ENCODE results near the gene TSEN2. TPM values are rescaled to one million over a fixed set of nuclear protein-coding genes. Genes with fewer than 3 reads are reported as not detected.

The TSEN2 gene
- total RNA-seq, 3 donors from 2014 or later, result 30.6 to 38.8 (median 35.9) TPM

- Mint-ChIP-seq H3K9me3 (no peaks in the 10 kb centered on the region), H3K4me3 (peak overlapping the region; percentile 90), H3K27me3 (ENCODE audit: low read depth) (peaks cover 28% of the 10 kb centered on the region), H3K4me1 (ENCODE audit: low read depth) (peaks cover 51% of the 10 kb centered on the region), H3K36me3 (ENCODE audit: insufficient read depth) (no peaks in the 10 kb centered on the region)
- ATAC-seq (no peak), DNase-seq (no peak)
Observed at GRCh38 chr3:12556314-12556689, 72.0 kb downstream of the TSEN2 start.

DNA sequence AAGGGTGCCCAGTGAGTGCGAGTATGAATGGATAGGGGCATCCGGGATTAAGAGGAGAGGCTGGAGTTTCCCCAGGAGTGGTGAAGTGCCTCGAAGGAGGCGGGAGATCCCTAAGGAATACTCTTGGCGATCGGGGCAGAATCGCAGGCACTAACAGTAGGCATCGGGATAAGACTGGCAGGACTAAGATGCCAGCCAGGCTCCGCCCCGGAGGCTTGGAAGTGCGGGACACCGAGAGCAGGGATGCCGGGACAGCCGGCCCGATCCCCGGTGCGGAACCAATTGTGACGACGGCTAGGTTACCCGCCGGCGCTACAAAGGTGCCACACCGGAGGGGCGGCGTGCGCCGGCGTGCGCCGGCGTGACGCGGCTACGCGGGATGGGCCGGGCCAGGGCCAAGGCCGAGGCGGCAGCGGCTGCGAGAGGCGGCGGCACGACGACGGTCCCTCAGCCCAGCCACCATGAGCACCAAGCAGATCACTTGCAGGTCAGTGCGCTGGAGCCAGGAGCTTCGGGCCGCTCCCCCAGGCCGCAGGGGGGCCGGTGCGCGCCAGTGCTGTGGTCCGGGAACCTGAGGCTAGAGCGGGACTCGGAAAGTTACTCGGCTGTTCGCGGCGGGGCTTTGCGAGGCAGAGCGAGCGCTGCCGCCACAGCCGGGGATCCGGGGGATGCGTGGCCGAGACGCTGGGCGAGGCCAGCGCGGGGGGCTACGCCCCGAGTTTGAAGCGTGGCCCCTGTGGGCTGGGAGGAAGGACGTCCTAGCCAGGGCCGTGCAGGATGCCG lies 72.6 kb downstream of the TSEN2 start, which contains the start of gene MKRN2:
TSS of gene MKRN2 (plus strand) at position 398 of the 783 bp plus-strand sequence. CDS start at position 462, 64 bp downstream.
- H3K4me3 Mint-ChIP-seq, result peak within 1 kb of the TSS; percentile 90
- H3K36me3 Mint-ChIP-seq (ENCODE audit: insufficient read depth), result no peaks in the 10 kb centered on the region
- H3K4me1 Mint-ChIP-seq (ENCODE audit: low read depth), result peaks cover 57% of the 10 kb centered on the region
- peaks cover 28% of the 10 kb centered on the region for H3K27me3 Mint-ChIP-seq (ENCODE audit: low read depth)
- ATAC-seq (peak; percentile 97 to 98), DNase-seq (peak; percentile 80)
- H3K9me3 Mint-ChIP-seq, result no peaks in the 10 kb centered on the region

DNA sequence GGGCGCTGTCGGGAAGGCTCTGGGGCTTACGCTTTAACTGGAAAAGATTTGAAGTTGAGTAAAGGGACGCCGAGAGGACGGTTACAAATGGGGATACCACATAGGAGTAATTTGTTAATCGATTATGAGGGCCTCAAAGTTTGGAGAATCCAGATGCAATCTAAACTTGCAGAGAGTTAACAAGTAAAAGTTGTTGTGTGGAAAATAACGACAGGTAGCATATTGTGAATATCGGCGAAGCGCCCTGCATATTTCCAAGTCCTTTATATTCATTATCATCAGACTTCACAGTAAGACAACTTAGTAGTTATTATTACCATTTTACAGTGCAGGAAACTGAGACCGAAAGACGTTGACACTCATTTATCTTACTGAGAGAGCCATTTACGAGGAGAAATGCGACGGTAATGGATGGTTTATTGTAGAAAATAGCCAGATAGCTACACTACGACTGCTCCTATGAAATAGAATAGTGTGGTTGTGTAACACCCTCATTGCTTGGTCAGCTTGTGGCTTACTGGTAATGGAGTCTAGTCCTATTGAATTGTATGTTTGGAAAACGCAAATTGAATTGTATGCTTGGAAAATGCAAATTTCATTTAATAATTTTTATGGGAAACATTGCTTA lies 73.3 kb downstream of the TSEN2 start:
- H3K27me3 Mint-ChIP-seq (ENCODE audit: low read depth), result peaks cover 28% of the 10 kb centered on the region
- DNase-seq (no peak), ATAC-seq (no peak)
- peak overlapping the region; percentile 90 for H3K4me3 Mint-ChIP-seq
- H3K36me3 Mint-ChIP-seq (ENCODE audit: insufficient read depth), result no peaks in the 10 kb centered on the region
- H3K9me3 Mint-ChIP-seq, result no peaks in the 10 kb centered on the region
- H3K4me1 Mint-ChIP-seq (ENCODE audit: low read depth), result peaks cover 60% of the 10 kb centered on the region

DNA sequence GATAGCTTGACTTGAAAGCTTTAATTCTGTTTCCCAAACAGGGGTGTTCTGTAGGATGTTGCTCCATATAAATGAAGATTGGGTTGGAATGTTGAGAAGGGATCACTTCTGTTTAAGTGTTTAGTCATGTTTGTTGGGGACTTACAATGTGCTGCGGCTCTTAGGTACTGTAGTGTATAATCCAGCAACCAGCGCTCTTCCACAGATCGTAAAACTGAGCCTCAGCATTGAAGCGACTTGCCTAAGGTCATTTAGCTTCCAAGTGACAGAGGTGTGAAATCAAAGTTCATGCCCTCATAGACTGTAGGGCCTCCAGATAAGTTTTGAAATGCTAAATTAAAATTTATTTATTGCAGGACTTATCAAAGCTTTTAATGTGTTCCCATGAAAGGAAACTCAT lies 74.4 kb downstream of the TSEN2 start:
- peak overlapping the region; percentile 90 for H3K4me3 Mint-ChIP-seq
- no peaks in the 10 kb centered on the region for H3K36me3 Mint-ChIP-seq (ENCODE audit: insufficient read depth)
- H3K4me1 Mint-ChIP-seq (ENCODE audit: low read depth), result peaks cover 59% of the 10 kb centered on the region
- no peaks in the 10 kb centered on the region for H3K9me3 Mint-ChIP-seq
- peaks cover 19% of the 10 kb centered on the region for H3K27me3 Mint-ChIP-seq (ENCODE audit: low read depth)
- DNase-seq (no peak), ATAC-seq (no peak)

GRCh38 chr3:12559520-12559919 lies 75.2 kb downstream of the TSEN2 start:
- H3K4me1 Mint-ChIP-seq (ENCODE audit: low read depth), result peaks cover 55% of the 10 kb centered on the region
- H3K4me3 Mint-ChIP-seq, result no peak overlapping the region
- DNase-seq (no peak), ATAC-seq (no peak)
- H3K36me3 Mint-ChIP-seq (ENCODE audit: insufficient read depth), result peaks cover 3% of the 10 kb centered on the region
- peaks cover 1% of the 10 kb centered on the region for H3K9me3 Mint-ChIP-seq
- peaks cover 12% of the 10 kb centered on the region for H3K27me3 Mint-ChIP-seq (ENCODE audit: low read depth)

GRCh38 chr3:12560505-12561190 lies 76.4 kb downstream of the TSEN2 start:
- Mint-ChIP-seq H3K4me3 (peak overlapping the region; percentile 25), H3K9me3 (peaks cover 6% of the 10 kb centered on the region), H3K27me3 (ENCODE audit: low read depth) (peaks cover 4% of the 10 kb centered on the region), H3K36me3 (ENCODE audit: insufficient read depth) (peaks cover 11% of the 10 kb centered on the region), H3K4me1 (ENCODE audit: low read depth) (peaks cover 60% of the 10 kb centered on the region)
- DNase-seq (no peak), ATAC-seq (peak in 1 of 2 donors; percentile 16)

GRCh38 chr3:12561397-12561796 lies 77.1 kb downstream of the TSEN2 start:
- no peak for DNase-seq
- Mint-ChIP-seq H3K4me3 (no peak overlapping the region), H3K9me3 (peaks cover 11% of the 10 kb centered on the region), H3K4me1 (ENCODE audit: low read depth) (peaks cover 59% of the 10 kb centered on the region), H3K36me3 (ENCODE audit: insufficient read depth) (peaks cover 16% of the 10 kb centered on the region), H3K27me3 (ENCODE audit: low read depth) (no peaks in the 10 kb centered on the region)
- no peak for ATAC-seq

GRCh38 chr3:12562451-12562850 lies 78.2 kb downstream of the TSEN2 start:
- peaks cover 21% of the 10 kb centered on the region for H3K36me3 Mint-ChIP-seq (ENCODE audit: insufficient read depth)
- H3K4me3 Mint-ChIP-seq, result no peak overlapping the region
- no peaks in the 10 kb centered on the region for H3K27me3 Mint-ChIP-seq (ENCODE audit: low read depth)
- H3K4me1 Mint-ChIP-seq (ENCODE audit: low read depth), result peaks cover 61% of the 10 kb centered on the region
- DNase-seq, result no peak
- ATAC-seq, result no peak
- peaks cover 14% of the 10 kb centered on the region for H3K9me3 Mint-ChIP-seq

- ATAC-seq (no peak), DNase-seq (no peak)
- Mint-ChIP-seq H3K27me3 (ENCODE audit: low read depth) (no peaks in the 10 kb centered on the region), H3K9me3 (peaks cover 14% of the 10 kb centered on the region), H3K4me1 (ENCODE audit: low read depth) (peaks cover 23% of the 10 kb centered on the region), H3K36me3 (ENCODE audit: insufficient read depth) (peaks cover 41% of the 10 kb centered on the region), H3K4me3 (no peak overlapping the region)
Observed at GRCh38 chr3:12566976-12567375, 82.7 kb downstream of the TSEN2 start.

- H3K4me1 Mint-ChIP-seq (ENCODE audit: low read depth), result peaks cover 20% of the 10 kb centered on the region
- H3K4me3 Mint-ChIP-seq, result no peak overlapping the region
- DNase-seq (no peak), ATAC-seq (no peak)
- peaks cover 14% of the 10 kb centered on the region for H3K9me3 Mint-ChIP-seq
- no peaks in the 10 kb centered on the region for H3K27me3 Mint-ChIP-seq (ENCODE audit: low read depth)
- H3K36me3 Mint-ChIP-seq (ENCODE audit: insufficient read depth), result peaks cover 51% of the 10 kb centered on the region
Observed at GRCh38 chr3:12568747-12569146, 84.5 kb downstream of the TSEN2 start.

- DNase-seq (no peak), ATAC-seq (no peak)
- Mint-ChIP-seq H3K4me1 (ENCODE audit: low read depth) (peaks cover 15% of the 10 kb centered on the region), H3K9me3 (peaks cover 10% of the 10 kb centered on the region), H3K4me3 (no peak overlapping the region), H3K36me3 (ENCODE audit: insufficient read depth) (peaks cover 55% of the 10 kb centered on the region), H3K27me3 (ENCODE audit: low read depth) (no peaks in the 10 kb centered on the region)
Observed at GRCh38 chr3:12569836-12570235, 85.6 kb downstream of the TSEN2 start.

- H3K27me3 Mint-ChIP-seq (ENCODE audit: low read depth), result no peaks in the 10 kb centered on the region
- DNase-seq, result no peak
- no peak overlapping the region for H3K4me3 Mint-ChIP-seq
- H3K36me3 Mint-ChIP-seq (ENCODE audit: insufficient read depth), result peaks cover 62% of the 10 kb centered on the region
- peaks cover 5% of the 10 kb centered on the region for H3K9me3 Mint-ChIP-seq
- ATAC-seq, result no peak
- peaks cover 5% of the 10 kb centered on the region for H3K4me1 Mint-ChIP-seq (ENCODE audit: low read depth)
Observed at GRCh38 chr3:12571986-12572385, 87.7 kb downstream of the TSEN2 start.

DNA sequence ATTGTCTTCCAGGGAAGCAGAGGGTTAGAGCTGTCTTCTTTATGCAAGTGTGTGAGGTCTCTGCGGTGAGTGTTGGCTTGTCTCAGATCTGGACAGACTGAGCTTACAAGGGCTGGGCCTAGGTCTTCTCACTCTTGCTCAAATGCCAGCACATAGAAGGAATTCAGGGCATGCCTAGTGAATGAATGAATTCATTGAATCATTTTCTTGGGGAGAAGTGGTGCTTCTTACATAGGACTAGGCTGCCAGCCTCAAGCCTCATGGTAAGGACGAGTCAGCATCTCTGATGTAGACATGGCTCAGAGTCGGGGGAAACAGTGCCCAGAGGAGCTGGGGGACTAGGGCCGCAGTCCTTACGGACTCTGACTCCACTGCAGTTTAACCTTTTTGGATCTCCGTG lies 89.9 kb downstream of the TSEN2 start:
- Mint-ChIP-seq H3K27me3 (ENCODE audit: low read depth) (no peaks in the 10 kb centered on the region), H3K4me3 (no peak overlapping the region), H3K36me3 (ENCODE audit: insufficient read depth) (peaks cover 77% of the 10 kb centered on the region), H3K9me3 (peaks cover 9% of the 10 kb centered on the region), H3K4me1 (ENCODE audit: low read depth) (no peaks in the 10 kb centered on the region)
- ATAC-seq (no peak), DNase-seq (no peak)

DNA sequence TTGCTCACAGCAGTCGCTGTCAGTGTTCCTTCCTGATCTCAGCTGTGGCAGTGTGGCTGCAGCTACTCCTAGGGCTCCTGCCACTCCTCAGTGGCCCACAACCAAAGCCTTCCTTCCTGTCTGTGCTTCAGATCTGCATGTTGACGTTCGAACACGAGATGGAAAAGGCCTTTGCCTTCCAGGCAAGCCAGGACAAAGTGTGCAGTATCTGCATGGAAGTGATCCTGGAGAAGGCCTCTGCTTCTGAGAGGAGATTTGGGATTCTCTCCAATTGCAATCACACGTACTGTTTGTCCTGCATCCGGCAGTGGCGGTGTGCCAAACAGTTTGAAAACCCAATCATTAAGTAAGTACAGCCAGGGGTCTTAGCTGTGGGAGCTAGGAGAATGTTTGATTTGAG lies 90.4 kb downstream of the TSEN2 start:
- H3K36me3 Mint-ChIP-seq (ENCODE audit: insufficient read depth), result peaks cover 80% of the 10 kb centered on the region
- ATAC-seq (no peak), DNase-seq (no peak)
- H3K4me1 Mint-ChIP-seq (ENCODE audit: low read depth), result no peaks in the 10 kb centered on the region
- H3K4me3 Mint-ChIP-seq, result no peak overlapping the region
- no peaks in the 10 kb centered on the region for H3K27me3 Mint-ChIP-seq (ENCODE audit: low read depth)
- H3K9me3 Mint-ChIP-seq, result peaks cover 9% of the 10 kb centered on the region
